B cell (primary cell): ENCODE data around the gene NANS.

Experiments
- EZH2 ChIP-seq: IDR thresholded peaks from 2 replicates; pipeline ENCODE4 v1.6.1; 2012; ENCODE audit warnings: borderline replicate concordance, low read depth, mild to moderate bottlenecking, moderate library complexity, low read length; ENCODE audit not compliant: insufficient read depth, poor library complexity, severe bottlenecking
- TF ChIP-seq, protein P1 (sequence below): fragments of 200-600 bp; IDR thresholded peaks from one replicate; pipeline ENCODE4 v1.8.0; 2022; ENCODE audit warnings: antibody characterized with exemption, mild to moderate bottlenecking

DNA sequence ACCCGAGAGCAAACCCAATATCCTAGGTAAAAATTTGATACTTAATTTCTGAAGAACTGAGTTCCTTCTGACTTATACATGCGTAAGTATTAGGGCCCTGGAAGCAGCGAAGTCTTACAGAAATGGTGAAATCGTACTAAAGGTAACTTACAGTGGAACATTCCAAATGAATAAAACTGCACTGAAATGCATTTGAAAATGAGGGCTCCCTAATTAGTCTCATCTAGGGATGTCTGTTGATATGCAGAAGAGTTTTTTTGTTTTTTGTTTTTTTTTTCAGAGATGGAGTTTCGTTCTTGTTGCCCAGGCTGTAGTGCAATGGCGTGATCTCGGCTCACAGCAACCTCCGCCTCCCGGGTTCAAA is 10.4 kb upstream of the NANS start:
- TF ChIP-seq, protein P1, sequence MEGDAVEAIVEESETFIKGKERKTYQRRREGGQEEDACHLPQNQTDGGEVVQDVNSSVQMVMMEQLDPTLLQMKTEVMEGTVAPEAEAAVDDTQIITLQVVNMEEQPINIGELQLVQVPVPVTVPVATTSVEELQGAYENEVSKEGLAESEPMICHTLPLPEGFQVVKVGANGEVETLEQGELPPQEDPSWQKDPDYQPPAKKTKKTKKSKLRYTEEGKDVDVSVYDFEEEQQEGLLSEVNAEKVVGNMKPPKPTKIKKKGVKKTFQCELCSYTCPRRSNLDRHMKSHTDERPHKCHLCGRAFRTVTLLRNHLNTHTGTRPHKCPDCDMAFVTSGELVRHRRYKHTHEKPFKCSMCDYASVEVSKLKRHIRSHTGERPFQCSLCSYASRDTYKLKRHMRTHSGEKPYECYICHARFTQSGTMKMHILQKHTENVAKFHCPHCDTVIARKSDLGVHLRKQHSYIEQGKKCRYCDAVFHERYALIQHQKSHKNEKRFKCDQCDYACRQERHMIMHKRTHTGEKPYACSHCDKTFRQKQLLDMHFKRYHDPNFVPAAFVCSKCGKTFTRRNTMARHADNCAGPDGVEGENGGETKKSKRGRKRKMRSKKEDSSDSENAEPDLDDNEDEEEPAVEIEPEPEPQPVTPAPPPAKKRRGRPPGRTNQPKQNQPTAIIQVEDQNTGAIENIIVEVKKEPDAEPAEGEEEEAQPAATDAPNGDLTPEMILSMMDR = no peak
- TF ChIP-seq EZH2 = no peak
